Erythroblast (primary cell): ENCODE data around the gene HELZ.
"Not testable (repeated sequence)": the region's sequence is repeated elsewhere in the genome, so short reads cannot be mapped to it uniquely, and the experiment has no call there.

Experiments
- DNase-seq, 2 experiments: peaks; one replicate each; lab custom pipeline; 2025; lab: John Stamatoyannopoulos, UW
- GATA1 ChIP-seq: IDR thresholded peaks from 2 replicates; pipeline ENCODE4 v1.6.1; 2011; ENCODE audit warnings: low read depth, mild to moderate bottlenecking, control low read depth, low read length, moderate library complexity
- POLR2A ChIP-seq: IDR thresholded peaks from 2 replicates; pipeline ENCODE4 v1.6.1; 2011; ENCODE audit warnings: mild to moderate bottlenecking, low read length

HELZ gene

GRCh38 chr17:67245073-67245693 lies at the start of gene HELZ:
TSS of gene HELZ (minus strand) at chr17:67245196. CDS start at chr17:67218804, 26,392 bp downstream.
- peak; percentile 86 to 90 for DNase-seq
- TF ChIP-seq POLR2A = peak; percentile 45
- no peak for TF ChIP-seq GATA1

- peak; percentile 63 to 68 for DNase-seq
- no peak for TF ChIP-seq POLR2A
- TF ChIP-seq GATA1 = no peak
Measured at GRCh38 chr17:67293251-67294203, 48.5 kb upstream of the HELZ start.

GRCh38 chr17:67290711-67291291 lies 45.8 kb upstream of the HELZ start:
- DNase-seq = no peak
- no peak for TF ChIP-seq GATA1

GRCh38 chr17:67290244-67290643 lies 45.2 kb upstream of the HELZ start:
- no peak for DNase-seq
- TF ChIP-seq POLR2A (no peak), GATA1 (no peak)

GRCh38 chr17:67289181-67289876 lies 44.3 kb upstream of the HELZ start:
- TF ChIP-seq POLR2A = no peak
- no peak for TF ChIP-seq GATA1
- DNase-seq = no peak

- DNase-seq = not testable (repeated sequence)
Measured at GRCh38 chr17:67286826-67287225, 41.8 kb upstream of the HELZ start.

- DNase-seq = no peak
- TF ChIP-seq GATA1 (no peak), POLR2A (no peak)
Measured at GRCh38 chr17:67285360-67285759, 40.4 kb upstream of the HELZ start.

GRCh38 chr17:67283731-67284516 lies 38.9 kb upstream of the HELZ start:
- DNase-seq = no peak
- no peak for TF ChIP-seq GATA1
- no peak for TF ChIP-seq POLR2A

GRCh38 chr17:67281743-67282142 lies 36.7 kb upstream of the HELZ start:
- DNase-seq = no peak
- TF ChIP-seq GATA1 (no peak), POLR2A (no peak)

- TF ChIP-seq GATA1 = no peak
- no peak for TF ChIP-seq POLR2A
- DNase-seq = no peak
Measured at GRCh38 chr17:67281053-67281452, 36.1 kb upstream of the HELZ start.

GRCh38 chr17:67280279-67280678 lies 35.3 kb upstream of the HELZ start:
- TF ChIP-seq GATA1 (no peak), POLR2A (no peak)
- no peak for DNase-seq

- no peak for DNase-seq
- TF ChIP-seq GATA1 (no peak), POLR2A (no peak)
Measured at GRCh38 chr17:67279115-67279514, 34.1 kb upstream of the HELZ start.

GRCh38 chr17:67278363-67278762 lies 33.4 kb upstream of the HELZ start:
- DNase-seq = no peak
- no peak for TF ChIP-seq GATA1
- no peak for TF ChIP-seq POLR2A
